ENCODE measurements around the gene FOXP4. TPM values are rescaled to one million over a fixed set of nuclear protein-coding genes. Genes with fewer than 3 reads are reported as not detected.

The FOXP4 gene, protein sequence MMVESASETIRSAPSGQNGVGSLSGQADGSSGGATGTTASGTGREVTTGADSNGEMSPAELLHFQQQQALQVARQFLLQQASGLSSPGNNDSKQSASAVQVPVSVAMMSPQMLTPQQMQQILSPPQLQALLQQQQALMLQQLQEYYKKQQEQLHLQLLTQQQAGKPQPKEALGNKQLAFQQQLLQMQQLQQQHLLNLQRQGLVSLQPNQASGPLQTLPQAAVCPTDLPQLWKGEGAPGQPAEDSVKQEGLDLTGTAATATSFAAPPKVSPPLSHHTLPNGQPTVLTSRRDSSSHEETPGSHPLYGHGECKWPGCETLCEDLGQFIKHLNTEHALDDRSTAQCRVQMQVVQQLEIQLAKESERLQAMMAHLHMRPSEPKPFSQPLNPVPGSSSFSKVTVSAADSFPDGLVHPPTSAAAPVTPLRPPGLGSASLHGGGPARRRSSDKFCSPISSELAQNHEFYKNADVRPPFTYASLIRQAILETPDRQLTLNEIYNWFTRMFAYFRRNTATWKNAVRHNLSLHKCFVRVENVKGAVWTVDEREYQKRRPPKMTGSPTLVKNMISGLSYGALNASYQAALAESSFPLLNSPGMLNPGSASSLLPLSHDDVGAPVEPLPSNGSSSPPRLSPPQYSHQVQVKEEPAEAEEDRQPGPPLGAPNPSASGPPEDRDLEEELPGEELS
- 2.5 and 7.3 TPM in 2 replicates for polyA plus RNA-seq (2012; rRNA removed)
- 3.3 and 6.1 TPM in 2 replicates for polyA plus RNA-seq (2012; cell fraction: cytosol; rRNA removed)
- polyA plus RNA-seq (2012; cell fraction: nucleus; rRNA removed), result 10.6 and 13.5 TPM in 2 replicates

DNA sequence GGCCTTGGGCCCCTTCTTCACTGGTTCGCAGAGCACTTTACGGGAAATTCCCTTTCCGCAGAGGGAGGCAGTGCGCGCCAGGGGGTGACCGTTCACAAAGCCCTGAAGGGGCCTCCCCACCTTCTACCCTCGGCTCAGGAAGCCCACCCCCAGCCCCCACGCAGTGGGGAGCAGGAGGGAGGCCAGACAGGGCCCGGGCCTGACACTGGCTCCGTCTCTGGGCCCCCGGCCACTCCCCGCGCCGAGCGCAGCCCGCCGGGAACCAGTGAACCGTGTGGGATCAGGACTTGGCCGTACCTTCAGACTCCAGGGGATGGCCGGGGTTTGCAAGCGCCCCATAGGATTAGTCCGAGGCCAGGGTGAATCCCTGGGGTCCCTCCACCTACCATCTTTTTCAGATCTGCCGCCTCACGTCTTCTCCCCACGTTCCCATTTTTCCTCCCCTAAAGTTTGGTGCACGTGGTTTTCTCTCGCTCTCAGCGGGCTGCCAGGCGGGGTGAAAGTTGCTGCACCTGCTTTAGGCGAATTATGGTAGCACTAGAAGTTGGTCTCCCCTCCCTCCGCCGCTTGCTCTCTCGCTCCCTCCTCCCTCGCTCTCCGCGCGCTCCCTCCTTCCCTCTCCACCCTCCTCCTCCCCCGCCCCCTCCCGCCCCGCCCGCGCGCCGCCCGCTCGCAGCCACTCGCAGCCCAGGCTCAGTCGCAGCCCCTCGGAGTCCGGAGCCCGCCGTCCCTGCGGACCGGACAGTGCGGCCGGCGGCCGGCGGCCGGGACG, at the start of gene FOXP4:
TSS of gene FOXP4 (plus strand) at position 679 of the 772 bp plus-strand sequence. CDS start 19,380 bp downstream, outside the sequence.
- Histone ChIP-seq H3K36me3 (replicated peaks in 1 of 2; ENCODE audit: control insufficient read depth in 1 of 2, insufficient read depth in 2 of 2, low read length in 1 of 2) (peaks cover 0 to 3% of the 10 kb centered on the region in 2 experiments), H3K79me2 (ENCODE audit: insufficient read depth) (peaks cover 37% of the 10 kb centered on the region), H3K9me2 (no peaks in the 10 kb centered on the region), H3K27ac (ENCODE audit: low read depth in 2 of 2, low read length in 1 of 2) (peak within 1 kb of the TSS; percentile 9 to 71; a peak in 3 of 4 replicates), H4K20me1 (ENCODE audit: insufficient read depth) (peaks cover 37% of the 10 kb centered on the region), H3K4me3 (ENCODE audit: low read depth in 2 of 2, low read length in 1 of 2) (peak within 1 kb of the TSS; percentile 81 to 82), H3K4me2 (peak within 1 kb of the TSS; percentile 93), H2AFZ (ENCODE audit: low read depth) (peak within 1 kb of the TSS; percentile 69; the same call in 1 of the 2 replicates), H3F3A (replicated peaks; ENCODE audit: insufficient read depth) (no peaks in the 10 kb centered on the region), H3K9ac (peak within 1 kb of the TSS; percentile 80), H3K27me3 (ENCODE audit: insufficient read depth) (no peaks in the 10 kb centered on the region), H3K9me3 (no peaks in the 10 kb centered on the region), H3K4me1 (ENCODE audit: control insufficient read depth in 1 of 2, insufficient read depth in 2 of 2, low read depth in 1 of 2, low read length in 1 of 2) (peaks cover 7 to 16% of the 10 kb centered on the region in 2 experiments; a peak in 2 of 4 replicates)
- ChIA-PET POLR2A (no interaction called here), CTCF (interaction anchor here (1.6 kb wide), 1 partner anchor 137 kb away, joined by 3 read pairs; no protein-coding TSS in a partner anchor)
- WGBS (ENCODE audit: low lambda C conversion rate), result 4% methylated on average over 36 of the region's 61 CpGs
- DNase-seq, result peak; percentile 94
- TF ChIP-seq SIN3A (IDR thresholded peaks at IDR 0.05; ENCODE audit: borderline replicate concordance, low read depth, low read length), result 0 out of 2 replicates have a peak, but pooled peaks have one; percentile 47
- TF ChIP-seq TCF12 (IDR thresholded peaks at IDR 0.05), result no peak; the same call in 1 of the 2 replicates
- no peak for TF ChIP-seq EP300 (IDR thresholded peaks at IDR 0.05; ENCODE audit: borderline replicate concordance in 1 of 2, low read depth in 1 of 2, low read length in 1 of 2)
- TF ChIP-seq, protein P1, sequence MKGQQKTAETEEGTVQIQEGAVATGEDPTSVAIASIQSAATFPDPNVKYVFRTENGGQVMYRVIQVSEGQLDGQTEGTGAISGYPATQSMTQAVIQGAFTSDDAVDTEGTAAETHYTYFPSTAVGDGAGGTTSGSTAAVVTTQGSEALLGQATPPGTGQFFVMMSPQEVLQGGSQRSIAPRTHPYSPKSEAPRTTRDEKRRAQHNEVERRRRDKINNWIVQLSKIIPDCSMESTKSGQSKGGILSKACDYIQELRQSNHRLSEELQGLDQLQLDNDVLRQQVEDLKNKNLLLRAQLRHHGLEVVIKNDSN (IDR thresholded peaks at IDR 0.05; ENCODE audit: borderline replicate concordance, low read depth), result peak; percentile 33; the same call in 1 of the 2 replicates
- TF ChIP-seq, protein P2, sequence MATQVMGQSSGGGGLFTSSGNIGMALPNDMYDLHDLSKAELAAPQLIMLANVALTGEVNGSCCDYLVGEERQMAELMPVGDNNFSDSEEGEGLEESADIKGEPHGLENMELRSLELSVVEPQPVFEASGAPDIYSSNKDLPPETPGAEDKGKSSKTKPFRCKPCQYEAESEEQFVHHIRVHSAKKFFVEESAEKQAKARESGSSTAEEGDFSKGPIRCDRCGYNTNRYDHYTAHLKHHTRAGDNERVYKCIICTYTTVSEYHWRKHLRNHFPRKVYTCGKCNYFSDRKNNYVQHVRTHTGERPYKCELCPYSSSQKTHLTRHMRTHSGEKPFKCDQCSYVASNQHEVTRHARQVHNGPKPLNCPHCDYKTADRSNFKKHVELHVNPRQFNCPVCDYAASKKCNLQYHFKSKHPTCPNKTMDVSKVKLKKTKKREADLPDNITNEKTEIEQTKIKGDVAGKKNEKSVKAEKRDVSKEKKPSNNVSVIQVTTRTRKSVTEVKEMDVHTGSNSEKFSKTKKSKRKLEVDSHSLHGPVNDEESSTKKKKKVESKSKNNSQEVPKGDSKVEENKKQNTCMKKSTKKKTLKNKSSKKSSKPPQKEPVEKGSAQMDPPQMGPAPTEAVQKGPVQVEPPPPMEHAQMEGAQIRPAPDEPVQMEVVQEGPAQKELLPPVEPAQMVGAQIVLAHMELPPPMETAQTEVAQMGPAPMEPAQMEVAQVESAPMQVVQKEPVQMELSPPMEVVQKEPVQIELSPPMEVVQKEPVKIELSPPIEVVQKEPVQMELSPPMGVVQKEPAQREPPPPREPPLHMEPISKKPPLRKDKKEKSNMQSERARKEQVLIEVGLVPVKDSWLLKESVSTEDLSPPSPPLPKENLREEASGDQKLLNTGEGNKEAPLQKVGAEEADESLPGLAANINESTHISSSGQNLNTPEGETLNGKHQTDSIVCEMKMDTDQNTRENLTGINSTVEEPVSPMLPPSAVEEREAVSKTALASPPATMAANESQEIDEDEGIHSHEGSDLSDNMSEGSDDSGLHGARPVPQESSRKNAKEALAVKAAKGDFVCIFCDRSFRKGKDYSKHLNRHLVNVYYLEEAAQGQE (IDR thresholded peaks at IDR 0.05; ENCODE audit: low read depth, low read length), result no peak
- no peak for TF ChIP-seq MEF2A (IDR thresholded peaks at IDR 0.05; ENCODE audit: borderline replicate concordance, low read depth)
- TF ChIP-seq TEAD4 (IDR thresholded peaks at IDR 0.05; ENCODE audit: borderline replicate concordance, insufficient read depth), result no peak
- no peak for TF ChIP-seq FOXJ3 (CRISPR knock-in tag; IDR thresholded peaks at IDR 0.05)
- TF ChIP-seq FOXM1 (IDR thresholded peaks at IDR 0.05; ENCODE audit: low read depth), result no peak
- TF ChIP-seq JUND (IDR thresholded peaks at IDR 0.05), result no peak
- no peak for TF ChIP-seq NFIC (IDR thresholded peaks at IDR 0.05; ENCODE audit: borderline replicate concordance)
- peak; percentile 56; the same call in 1 of the 2 replicates for TF ChIP-seq YY1 (IDR thresholded peaks at IDR 0.05; ENCODE audit: low read depth)
- peak; percentile 28; the same call in 1 of the 2 replicates for TF ChIP-seq TAF1 (IDR thresholded peaks at IDR 0.05; ENCODE audit: borderline replicate concordance, low read depth, low read length)
- no peak for TF ChIP-seq EZH2phosphoT487 (IDR thresholded peaks at IDR 0.05; ENCODE audit: borderline replicate concordance, low read depth)
- TF ChIP-seq RCOR1 (IDR thresholded peaks at IDR 0.05; ENCODE audit: low read length), result peak; percentile 77; the same call in 1 of the 2 replicates
- peak; percentile 97 for TF ChIP-seq MXI1 (IDR thresholded peaks at IDR 0.05; ENCODE audit: low read depth, low read length)
- no peak for TF ChIP-seq SMC3 (IDR thresholded peaks at IDR 0.05; ENCODE audit: low read depth, low read length)
- no peak for TF ChIP-seq ELF1 (IDR thresholded peaks at IDR 0.05)
- no peak for TF ChIP-seq NRF1 (IDR thresholded peaks at IDR 0.05; ENCODE audit: low read depth, low read length)
- TF ChIP-seq, protein P3, sequence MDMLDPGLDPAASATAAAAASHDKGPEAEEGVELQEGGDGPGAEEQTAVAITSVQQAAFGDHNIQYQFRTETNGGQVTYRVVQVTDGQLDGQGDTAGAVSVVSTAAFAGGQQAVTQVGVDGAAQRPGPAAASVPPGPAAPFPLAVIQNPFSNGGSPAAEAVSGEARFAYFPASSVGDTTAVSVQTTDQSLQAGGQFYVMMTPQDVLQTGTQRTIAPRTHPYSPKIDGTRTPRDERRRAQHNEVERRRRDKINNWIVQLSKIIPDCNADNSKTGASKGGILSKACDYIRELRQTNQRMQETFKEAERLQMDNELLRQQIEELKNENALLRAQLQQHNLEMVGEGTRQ (IDR thresholded peaks at IDR 0.05; ENCODE audit: borderline replicate concordance, low read depth, low read length), result no peak
- TF ChIP-seq, protein P4, sequence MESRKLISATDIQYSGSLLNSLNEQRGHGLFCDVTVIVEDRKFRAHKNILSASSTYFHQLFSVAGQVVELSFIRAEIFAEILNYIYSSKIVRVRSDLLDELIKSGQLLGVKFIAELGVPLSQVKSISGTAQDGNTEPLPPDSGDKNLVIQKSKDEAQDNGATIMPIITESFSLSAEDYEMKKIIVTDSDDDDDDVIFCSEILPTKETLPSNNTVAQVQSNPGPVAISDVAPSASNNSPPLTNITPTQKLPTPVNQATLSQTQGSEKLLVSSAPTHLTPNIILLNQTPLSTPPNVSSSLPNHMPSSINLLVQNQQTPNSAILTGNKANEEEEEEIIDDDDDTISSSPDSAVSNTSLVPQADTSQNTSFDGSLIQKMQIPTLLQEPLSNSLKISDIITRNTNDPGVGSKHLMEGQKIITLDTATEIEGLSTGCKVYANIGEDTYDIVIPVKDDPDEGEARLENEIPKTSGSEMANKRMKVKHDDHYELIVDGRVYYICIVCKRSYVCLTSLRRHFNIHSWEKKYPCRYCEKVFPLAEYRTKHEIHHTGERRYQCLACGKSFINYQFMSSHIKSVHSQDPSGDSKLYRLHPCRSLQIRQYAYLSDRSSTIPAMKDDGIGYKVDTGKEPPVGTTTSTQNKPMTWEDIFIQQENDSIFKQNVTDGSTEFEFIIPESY (IDR thresholded peaks at IDR 0.05; ENCODE audit: borderline replicate concordance, low read depth), result no peak
- no peak for TF ChIP-seq FOSL2 (IDR thresholded peaks at IDR 0.05; ENCODE audit: borderline replicate concordance, low read depth)
